K562 (cell line): ENCODE data around the gene ZBTB16. TPM values are rescaled to one million over a fixed set of nuclear protein-coding genes. Genes with fewer than 3 reads are reported as not detected.

ENCODE experiments used
- BRF1 ChIP-seq: IDR thresholded peaks from 3 replicates; pipeline ENCODE4 v1.6.1; 2011; ENCODE audit warnings: borderline replicate concordance, mild to moderate bottlenecking; ENCODE audit not compliant: insufficient read length; ENCODE audit errors: extremely low read depth
- EGR1 ChIP-seq: fragments of 450-650 bp; conservative IDR thresholded peaks from 2 replicates; pipeline ENCODE4 v1.6.1; 2017; ENCODE audit warnings: mild to moderate bottlenecking
- FOS ChIP-seq: IDR thresholded peaks from 3 replicates; pipeline ENCODE4 v1.6.1; 2011; ENCODE audit not compliant: insufficient read length; ENCODE audit errors: extremely low read depth
- MXI1 ChIP-seq: IDR thresholded peaks from 2 replicates; pipeline ENCODE4 v1.6.1; 2011; ENCODE audit warnings: low read depth, mild to moderate bottlenecking, improper control_type of control experiment, low read length
- NRF1 ChIP-seq, 2 experiments: fragments of 450-650 bp; IDR thresholded peaks in 1 of 2; conservative IDR thresholded peaks in 1 of 2; 2 replicates each; pipeline ENCODE4 v1.6.1; 2014; ENCODE audit warnings: mild to moderate bottlenecking in 2 of 2
- RREB1 ChIP-seq: fragments of 250-450 bp; sonication (Bioruptor Pico); IDR thresholded peaks from 2 replicates; pipeline ENCODE4 v1.4.0; 2020
- SIX5 ChIP-seq, 2 experiments: IDR thresholded peaks; 2 replicates each; pipeline ENCODE4 v1.6.1; 2011; ENCODE audit warnings: low read length in 2 of 2, borderline replicate concordance in 1 of 2, low read depth in 1 of 2, mild to moderate bottlenecking in 1 of 2, moderate library complexity in 1 of 2; ENCODE audit not compliant: insufficient read depth in 1 of 2
- ZNF764 ChIP-seq: fragments of 250-450 bp; sonication (Bioruptor Pico); IDR thresholded peaks from 2 replicates; pipeline ENCODE4 v1.4.0; 2020; ENCODE audit warnings: low read depth, mild to moderate bottlenecking, moderate library complexity
- polyA plus RNA-seq, 8 experiments: library from polyadenylated mRNA; depleted of rRNA in 4 of 8; stranded (reverse) in 5 of 8; unstranded in 3 of 8; fragments of >200 nt; fragmentation: Nextera tagmentation in 2 of 8; fragmentation: Illumina TruSeq in 1 of 8; extraction: Ambion mirVana in 2 of 8; extraction: Trizol in 1 of 8; gene quantifications; 2 replicates each; pipeline versions ENCODE4 v1.2.1 to v1.2.3, GENCODE V29; 2011 to 2014; ENCODE audit warnings: inconsistent platforms in 1 of 8, missing spikeins in 1 of 8
- total RNA-seq, 7 experiments: library from RNA; depleted of rRNA in 6 of 7; stranded (reverse); fragments of >200 nt in 6 of 7; fragmentation: Illumina TruSeq in 2 of 7; extraction: Trizol in 2 of 7; gene quantifications; 2 replicates each; pipeline versions ENCODE4 v1.2.1 to v1.2.3, GENCODE V29; 2011 to 2021; ENCODE audit warnings: low replicate concordance in 1 of 7
- TF ChIP-seq, protein P1 (sequence below): fragments of 250-450 bp; sonication (Bioruptor Pico); IDR thresholded peaks from 2 replicates; pipeline ENCODE4 v1.8.0; 2021; ENCODE audit warnings: moderate library complexity, mild to moderate bottlenecking, inconsistent platforms
- TF ChIP-seq, protein P2 (sequence below): fragments of 250-450 bp; sonication (Bioruptor Pico); IDR thresholded peaks from 2 replicates; pipeline ENCODE4 v1.5.0; 2021; ENCODE audit warnings: mild to moderate bottlenecking, borderline replicate concordance
- TF ChIP-seq, protein P3 (sequence below): sonication (generic); formaldehyde crosslinking; IDR thresholded peaks from 2 replicates; pipeline ENCODE4 v1.8.0; 2022; ENCODE audit warnings: mild to moderate bottlenecking, missing genetic modification reagents, borderline replicate concordance

The ZBTB16 gene
- total and polyA plus RNA-seq, 9 of the 15 experiments (the other 6 are each of a cell fraction or from before 2014, with no cell fraction given) = 0.06 to 0.40 (median 0.24) TPM; not detected in 4

- TF ChIP-seq, protein P1, sequence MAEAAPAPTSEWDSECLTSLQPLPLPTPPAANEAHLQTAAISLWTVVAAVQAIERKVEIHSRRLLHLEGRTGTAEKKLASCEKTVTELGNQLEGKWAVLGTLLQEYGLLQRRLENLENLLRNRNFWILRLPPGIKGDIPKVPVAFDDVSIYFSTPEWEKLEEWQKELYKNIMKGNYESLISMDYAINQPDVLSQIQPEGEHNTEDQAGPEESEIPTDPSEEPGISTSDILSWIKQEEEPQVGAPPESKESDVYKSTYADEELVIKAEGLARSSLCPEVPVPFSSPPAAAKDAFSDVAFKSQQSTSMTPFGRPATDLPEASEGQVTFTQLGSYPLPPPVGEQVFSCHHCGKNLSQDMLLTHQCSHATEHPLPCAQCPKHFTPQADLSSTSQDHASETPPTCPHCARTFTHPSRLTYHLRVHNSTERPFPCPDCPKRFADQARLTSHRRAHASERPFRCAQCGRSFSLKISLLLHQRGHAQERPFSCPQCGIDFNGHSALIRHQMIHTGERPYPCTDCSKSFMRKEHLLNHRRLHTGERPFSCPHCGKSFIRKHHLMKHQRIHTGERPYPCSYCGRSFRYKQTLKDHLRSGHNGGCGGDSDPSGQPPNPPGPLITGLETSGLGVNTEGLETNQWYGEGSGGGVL (CRISPR knock-in tag) = no peak
- TF ChIP-seq SIX5 (IDR thresholded peaks at IDR 0.05; ENCODE audit: borderline replicate concordance in 1 of 2, insufficient read depth in 1 of 2, low read depth in 1 of 2, low read length in 2 of 2) (no peak), BRF1 (no peak), RREB1 (CRISPR knock-in tag) (no peak), ZNF764 (CRISPR knock-in tag) (no peak), FOS (no peak), MXI1 (no peak), NRF1 (conservative IDR thresholded peaks at IDR 0.05 in 1 of 2, IDR thresholded peaks at IDR 0.05 in 1 of 2) (no peak), EGR1 (0 out of 2 replicates have a peak, but pooled peaks have one; percentile 11)
- TF ChIP-seq, protein P2, sequence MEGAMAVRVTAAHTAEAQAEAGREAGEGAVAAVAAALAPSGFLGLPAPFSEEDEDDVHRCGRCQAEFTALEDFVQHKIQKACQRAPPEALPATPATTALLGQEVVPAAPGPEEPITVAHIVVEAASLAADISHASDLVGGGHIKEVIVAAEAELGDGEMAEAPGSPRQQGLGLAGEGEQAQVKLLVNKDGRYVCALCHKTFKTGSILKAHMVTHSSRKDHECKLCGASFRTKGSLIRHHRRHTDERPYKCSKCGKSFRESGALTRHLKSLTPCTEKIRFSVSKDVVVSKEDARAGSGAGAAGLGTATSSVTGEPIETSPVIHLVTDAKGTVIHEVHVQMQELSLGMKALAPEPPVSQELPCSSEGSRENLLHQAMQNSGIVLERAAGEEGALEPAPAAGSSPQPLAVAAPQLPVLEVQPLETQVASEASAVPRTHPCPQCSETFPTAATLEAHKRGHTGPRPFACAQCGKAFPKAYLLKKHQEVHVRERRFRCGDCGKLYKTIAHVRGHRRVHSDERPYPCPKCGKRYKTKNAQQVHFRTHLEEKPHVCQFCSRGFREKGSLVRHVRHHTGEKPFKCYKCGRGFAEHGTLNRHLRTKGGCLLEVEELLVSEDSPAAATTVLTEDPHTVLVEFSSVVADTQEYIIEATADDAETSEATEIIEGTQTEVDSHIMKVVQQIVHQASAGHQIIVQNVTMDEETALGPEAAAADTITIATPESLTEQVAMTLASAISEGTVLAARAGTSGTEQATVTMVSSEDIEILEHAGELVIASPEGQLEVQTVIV (CRISPR knock-in tag) = no peak
- TF ChIP-seq, protein P3, sequence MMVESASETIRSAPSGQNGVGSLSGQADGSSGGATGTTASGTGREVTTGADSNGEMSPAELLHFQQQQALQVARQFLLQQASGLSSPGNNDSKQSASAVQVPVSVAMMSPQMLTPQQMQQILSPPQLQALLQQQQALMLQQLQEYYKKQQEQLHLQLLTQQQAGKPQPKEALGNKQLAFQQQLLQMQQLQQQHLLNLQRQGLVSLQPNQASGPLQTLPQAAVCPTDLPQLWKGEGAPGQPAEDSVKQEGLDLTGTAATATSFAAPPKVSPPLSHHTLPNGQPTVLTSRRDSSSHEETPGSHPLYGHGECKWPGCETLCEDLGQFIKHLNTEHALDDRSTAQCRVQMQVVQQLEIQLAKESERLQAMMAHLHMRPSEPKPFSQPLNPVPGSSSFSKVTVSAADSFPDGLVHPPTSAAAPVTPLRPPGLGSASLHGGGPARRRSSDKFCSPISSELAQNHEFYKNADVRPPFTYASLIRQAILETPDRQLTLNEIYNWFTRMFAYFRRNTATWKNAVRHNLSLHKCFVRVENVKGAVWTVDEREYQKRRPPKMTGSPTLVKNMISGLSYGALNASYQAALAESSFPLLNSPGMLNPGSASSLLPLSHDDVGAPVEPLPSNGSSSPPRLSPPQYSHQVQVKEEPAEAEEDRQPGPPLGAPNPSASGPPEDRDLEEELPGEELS (CRISPR knock-in tag) = no peak
Observed at GRCh38 chr11:114295676-114296604, 236.4 kb downstream of the ZBTB16 start, which contains the start of gene NNMT (continued).
